Panc1 (cell line): Measurements from ENCODE around the gene DSCAM. TPM values are rescaled to one million over a fixed set of nuclear protein-coding genes. Genes with fewer than 3 reads are reported as not detected.

Experiments
- ATAC-seq: fragments of 200-7000 bp; cut with Tn5 transposase; 2 replicates; pipeline ENCODE4 v1.9.1; 2020; ENCODE audit warnings: mild to moderate bottlenecking, moderate library complexity
- BruUV-seq: library from RNA; stranded (reverse); fragments of 400-500 nt; replicated peaks from 2 replicates; lab custom pipeline; 2021; lab: Mats Ljungman, UMichigan
- CTCF ChIA-PET: fragments of 300-600 bp; sonication (Branson Sonifier 250); formaldehyde crosslinking; loops from one replicate; lab custom pipeline; 2022; ENCODE audit warnings: antibody characterized with exemption; lab: Charles Lee
- POLR2A ChIA-PET: fragments of 300-600 bp; sonication (Branson Sonifier 250); formaldehyde crosslinking; loops from one replicate; lab custom pipeline; 2022; ENCODE audit warnings: antibody characterized with exemption; lab: Charles Lee
- DNase-seq: peaks from one replicate; pipeline ENCODE4 v3.0.0-alpha.2; 2010; ENCODE audit warnings: low read depth, low spot score
- H3K27ac ChIP-seq: 2 replicates; pipeline ENCODE4 v1.5.1; 2011; ENCODE audit warnings: mild to moderate bottlenecking, low read length, inconsistent platforms
- H3K27me3 ChIP-seq: fragments of 200-500 bp; sonication (Bioruptor generic); 2 replicates; pipeline ENCODE4 v1.6.0; 2014; ENCODE audit warnings: low read length, inconsistent platforms; ENCODE audit not compliant: control insufficient read depth, insufficient read depth
- H3K36me3 ChIP-seq: fragments of 200-500 bp; sonication (Bioruptor generic); 2 replicates; pipeline ENCODE4 v1.5.1; 2014; ENCODE audit warnings: inconsistent platforms, mild to moderate bottlenecking, low read length, moderate library complexity; ENCODE audit not compliant: control insufficient read depth, insufficient read depth
- H3K4me1 ChIP-seq: 2 replicates; pipeline ENCODE4 v1.5.1; 2011; ENCODE audit warnings: inconsistent platforms, mild to moderate bottlenecking, low read length, moderate library complexity; ENCODE audit not compliant: control insufficient read depth, insufficient read depth
- H3K4me3 ChIP-seq, 2 experiments: 2 replicates each; pipeline ENCODE4 v1.5.1; 2011 to 2012; ENCODE audit warnings: low read depth in 2 of 2, low read length in 2 of 2, mild to moderate bottlenecking in 2 of 2, inconsistent platforms in 1 of 2, moderate library complexity in 1 of 2
- H3K9me3 ChIP-seq: fragments of 200-500 bp; sonication (Bioruptor generic); 2 replicates; pipeline ENCODE4 v1.5.1; 2014; ENCODE audit warnings: low read depth, mild to moderate bottlenecking, inconsistent platforms, low read length, moderate library complexity; ENCODE audit not compliant: control insufficient read depth, insufficient read depth
- POLR2AphosphoS5 ChIP-seq: IDR thresholded peaks from 2 replicates; pipeline ENCODE4 v1.6.1; 2012; ENCODE audit warnings: mild to moderate bottlenecking, low read depth, low read length, moderate library complexity
- SIN3A ChIP-seq: IDR thresholded peaks from 2 replicates; pipeline ENCODE4 v1.6.1; 2012; ENCODE audit warnings: low read depth, mild to moderate bottlenecking, low read length, moderate library complexity, borderline replicate concordance; ENCODE audit not compliant: insufficient read depth
- TCF7L2 ChIP-seq: IDR thresholded peaks from 2 replicates; pipeline ENCODE4 v1.6.1; 2011; ENCODE audit warnings: mild to moderate bottlenecking, low read depth, low read length, inconsistent platforms
- in situ Hi-C: cut with HindIII; loops from 2 replicates; pipeline ENCODE4 v1.10.0; 2016; ENCODE audit warnings: low sequenced_read_pairs, low pct_unique_long_range_greater_than_20kb
- intact Hi-C: fragments of 100-400 bp; cut with micrococcal nuclease; formaldehyde crosslinking; loops from one replicate; pipeline ENCODE4 v1.10.0; 2022; ENCODE audit not compliant: unreplicated experiment
- total RNA-seq: library from RNA; stranded (reverse); gene quantifications from one replicate; pipeline ENCODE4 v1.2.1, GENCODE V29; 2021; ENCODE audit not compliant: unreplicated experiment
- TF ChIP-seq, protein P1 (sequence below), 2 experiments: IDR thresholded peaks; 2 replicates each; pipeline ENCODE4 v1.6.1; 2011 to 2012; ENCODE audit warnings: low read depth in 2 of 2, control low read depth in 1 of 2, low read length in 1 of 2, mild to moderate bottlenecking in 1 of 2, moderate library complexity in 1 of 2; ENCODE audit not compliant: insufficient read depth in 1 of 2
- TF ChIP-seq, protein P2 (sequence below): fragments of 450-650 bp; IDR thresholded peaks from 2 replicates; pipeline ENCODE4 v1.5.1; 2017; ENCODE audit warnings: mild to moderate bottlenecking

DSCAM gene
- total RNA-seq, 1 experiment from 2014 or later = not detected

DNA sequence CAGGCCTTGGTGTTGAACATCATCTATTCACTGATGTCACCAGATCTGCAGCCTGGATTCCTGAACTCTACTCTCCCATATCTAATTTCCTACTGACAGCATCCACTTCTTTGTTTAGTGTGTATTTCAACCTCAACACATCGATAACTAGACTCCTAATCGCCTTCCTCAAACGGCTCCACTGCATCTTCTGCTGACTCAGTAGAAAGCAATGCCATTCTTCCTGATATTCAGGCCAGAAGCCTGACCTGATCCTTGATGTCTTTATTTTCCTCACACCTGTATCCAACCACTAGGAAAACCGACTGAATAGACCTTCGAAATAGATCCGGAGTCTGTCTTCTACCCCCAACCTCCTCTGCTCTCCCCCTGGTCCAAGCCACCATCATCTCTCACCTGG lies 512.8 kb downstream of the DSCAM start:
- no peak for TF ChIP-seq SIN3A
- TF ChIP-seq POLR2AphosphoS5 = no peak
- no peak for TF ChIP-seq TCF7L2
- TF ChIP-seq, protein P1, sequence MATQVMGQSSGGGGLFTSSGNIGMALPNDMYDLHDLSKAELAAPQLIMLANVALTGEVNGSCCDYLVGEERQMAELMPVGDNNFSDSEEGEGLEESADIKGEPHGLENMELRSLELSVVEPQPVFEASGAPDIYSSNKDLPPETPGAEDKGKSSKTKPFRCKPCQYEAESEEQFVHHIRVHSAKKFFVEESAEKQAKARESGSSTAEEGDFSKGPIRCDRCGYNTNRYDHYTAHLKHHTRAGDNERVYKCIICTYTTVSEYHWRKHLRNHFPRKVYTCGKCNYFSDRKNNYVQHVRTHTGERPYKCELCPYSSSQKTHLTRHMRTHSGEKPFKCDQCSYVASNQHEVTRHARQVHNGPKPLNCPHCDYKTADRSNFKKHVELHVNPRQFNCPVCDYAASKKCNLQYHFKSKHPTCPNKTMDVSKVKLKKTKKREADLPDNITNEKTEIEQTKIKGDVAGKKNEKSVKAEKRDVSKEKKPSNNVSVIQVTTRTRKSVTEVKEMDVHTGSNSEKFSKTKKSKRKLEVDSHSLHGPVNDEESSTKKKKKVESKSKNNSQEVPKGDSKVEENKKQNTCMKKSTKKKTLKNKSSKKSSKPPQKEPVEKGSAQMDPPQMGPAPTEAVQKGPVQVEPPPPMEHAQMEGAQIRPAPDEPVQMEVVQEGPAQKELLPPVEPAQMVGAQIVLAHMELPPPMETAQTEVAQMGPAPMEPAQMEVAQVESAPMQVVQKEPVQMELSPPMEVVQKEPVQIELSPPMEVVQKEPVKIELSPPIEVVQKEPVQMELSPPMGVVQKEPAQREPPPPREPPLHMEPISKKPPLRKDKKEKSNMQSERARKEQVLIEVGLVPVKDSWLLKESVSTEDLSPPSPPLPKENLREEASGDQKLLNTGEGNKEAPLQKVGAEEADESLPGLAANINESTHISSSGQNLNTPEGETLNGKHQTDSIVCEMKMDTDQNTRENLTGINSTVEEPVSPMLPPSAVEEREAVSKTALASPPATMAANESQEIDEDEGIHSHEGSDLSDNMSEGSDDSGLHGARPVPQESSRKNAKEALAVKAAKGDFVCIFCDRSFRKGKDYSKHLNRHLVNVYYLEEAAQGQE (IDR thresholded peaks at IDR 0.05; ENCODE audit: insufficient read depth in 1 of 2, low read depth in 2 of 2, low read length in 1 of 2) = no peak
- TF ChIP-seq, protein P2, sequence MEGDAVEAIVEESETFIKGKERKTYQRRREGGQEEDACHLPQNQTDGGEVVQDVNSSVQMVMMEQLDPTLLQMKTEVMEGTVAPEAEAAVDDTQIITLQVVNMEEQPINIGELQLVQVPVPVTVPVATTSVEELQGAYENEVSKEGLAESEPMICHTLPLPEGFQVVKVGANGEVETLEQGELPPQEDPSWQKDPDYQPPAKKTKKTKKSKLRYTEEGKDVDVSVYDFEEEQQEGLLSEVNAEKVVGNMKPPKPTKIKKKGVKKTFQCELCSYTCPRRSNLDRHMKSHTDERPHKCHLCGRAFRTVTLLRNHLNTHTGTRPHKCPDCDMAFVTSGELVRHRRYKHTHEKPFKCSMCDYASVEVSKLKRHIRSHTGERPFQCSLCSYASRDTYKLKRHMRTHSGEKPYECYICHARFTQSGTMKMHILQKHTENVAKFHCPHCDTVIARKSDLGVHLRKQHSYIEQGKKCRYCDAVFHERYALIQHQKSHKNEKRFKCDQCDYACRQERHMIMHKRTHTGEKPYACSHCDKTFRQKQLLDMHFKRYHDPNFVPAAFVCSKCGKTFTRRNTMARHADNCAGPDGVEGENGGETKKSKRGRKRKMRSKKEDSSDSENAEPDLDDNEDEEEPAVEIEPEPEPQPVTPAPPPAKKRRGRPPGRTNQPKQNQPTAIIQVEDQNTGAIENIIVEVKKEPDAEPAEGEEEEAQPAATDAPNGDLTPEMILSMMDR = no peak
- Histone ChIP-seq H3K4me1 (no peaks in the 10 kb centered on the region), H3K36me3 (no peaks in the 10 kb centered on the region), H3K4me3 (no peak overlapping the region), H3K27ac (no peak overlapping the region), H3K27me3 (no peaks in the 10 kb centered on the region), H3K9me3 (no peaks in the 10 kb centered on the region)
- POLR2A ChIA-PET = no interaction called here
- in situ Hi-C loops (no loop called here), intact Hi-C loops (no loop called here)
- CTCF ChIA-PET = no interaction called here
- ATAC-seq (no peak), DNase-seq (no peak)
- BruUV-seq = no TSS peak

DNA sequence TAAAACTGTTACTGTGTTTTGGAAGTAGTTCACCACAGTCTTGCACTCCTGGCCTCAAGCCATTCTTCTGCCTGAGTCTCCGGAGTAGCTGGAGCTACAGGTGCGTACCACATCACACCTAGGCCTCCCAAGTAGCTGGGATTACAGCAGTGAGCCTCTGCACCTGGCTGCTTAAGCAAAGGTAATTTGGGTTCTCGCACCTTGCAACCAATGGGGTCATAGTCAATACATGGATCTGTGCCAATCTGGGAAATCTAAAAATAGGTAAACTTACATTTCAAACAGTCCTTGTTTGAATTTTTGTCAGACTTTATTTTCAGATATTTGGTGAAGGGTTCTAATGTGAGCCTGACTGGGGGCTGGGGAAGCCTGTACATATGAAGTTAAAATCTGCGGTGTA lies 513.2 kb downstream of the DSCAM start:
- intact Hi-C loops = no loop called here
- ChIA-PET POLR2A (no interaction called here), CTCF (no interaction called here)
- TF ChIP-seq TCF7L2 (no peak), SIN3A (no peak)
- TF ChIP-seq, protein P1 (IDR thresholded peaks at IDR 0.05; ENCODE audit: insufficient read depth in 1 of 2, low read depth in 2 of 2, low read length in 1 of 2) = no peak
- TF ChIP-seq, protein P2 = no peak
- DNase-seq (no peak), ATAC-seq (no peak)
- no TSS peak for BruUV-seq
- no peaks in the 10 kb centered on the region for H3K36me3 ChIP-seq
- no peaks in the 10 kb centered on the region for H3K4me1 ChIP-seq
- H3K9me3 ChIP-seq = no peaks in the 10 kb centered on the region
- in situ Hi-C loops = no loop called here
- no peak overlapping the region for H3K4me3 ChIP-seq
- no peak overlapping the region for H3K27ac ChIP-seq
- H3K27me3 ChIP-seq = no peaks in the 10 kb centered on the region
